NCI-H2171 (cell line): Measurements from ENCODE around the gene MIS18BP1.
A peak's percentile ranks its signal among the peaks of the same experiment; 100 is the strongest.
"Not testable (repeated sequence)": the region's sequence is repeated elsewhere in the genome, so short reads cannot be mapped to it uniquely, and the experiment has no call there.

ENCODE experiments used
- DNase-seq: peaks from one replicate; lab custom pipeline; 2025; lab: John Stamatoyannopoulos, UW

Gene MIS18BP1

GRCh38 chr14:45246151-45246550 is 6.9 kb downstream of the MIS18BP1 start:
- no peak for DNase-seq

DNA sequence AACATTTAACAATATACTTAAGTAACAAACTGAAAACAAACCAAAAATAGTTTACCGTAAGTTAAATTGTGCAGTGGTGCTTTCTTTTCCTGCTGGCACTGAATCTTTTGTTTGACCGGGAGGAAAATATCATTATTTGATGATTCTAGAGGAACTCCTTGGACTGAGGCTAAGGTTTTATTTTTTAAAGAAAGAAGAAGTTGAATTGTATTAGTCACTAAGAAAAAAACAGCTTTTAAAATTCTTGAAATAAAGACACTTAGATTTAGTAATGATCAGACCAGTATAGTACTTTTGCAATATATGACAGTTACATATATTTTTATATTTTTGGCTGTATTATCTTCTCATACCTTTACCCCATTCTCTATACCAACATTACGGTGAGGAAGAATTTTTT is 10.3 kb downstream of the MIS18BP1 start:
- DNase-seq: no peak

- no peak for DNase-seq
Measured at GRCh38 chr14:45238988-45239387, 14.0 kb downstream of the MIS18BP1 start.

DNA sequence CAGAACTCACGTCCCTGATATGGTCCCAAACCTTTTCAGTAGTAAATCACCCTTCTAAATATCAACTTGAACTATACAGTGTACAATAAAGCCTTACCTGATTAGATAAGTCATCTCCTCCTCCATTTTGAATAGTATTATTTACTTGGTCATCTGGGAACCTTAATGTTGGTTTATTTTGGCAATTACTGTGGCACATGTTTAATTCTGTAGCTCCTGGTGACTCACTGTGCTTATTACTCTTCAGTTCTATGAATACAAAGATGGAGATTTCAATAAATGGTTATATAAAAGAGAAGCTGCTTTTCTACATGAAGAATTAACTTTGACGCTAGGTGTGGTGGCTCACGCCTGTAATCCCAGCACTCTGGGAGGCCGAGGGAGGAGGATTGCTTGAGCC is 25.4 kb downstream of the MIS18BP1 start:
- no peak for DNase-seq

DNA sequence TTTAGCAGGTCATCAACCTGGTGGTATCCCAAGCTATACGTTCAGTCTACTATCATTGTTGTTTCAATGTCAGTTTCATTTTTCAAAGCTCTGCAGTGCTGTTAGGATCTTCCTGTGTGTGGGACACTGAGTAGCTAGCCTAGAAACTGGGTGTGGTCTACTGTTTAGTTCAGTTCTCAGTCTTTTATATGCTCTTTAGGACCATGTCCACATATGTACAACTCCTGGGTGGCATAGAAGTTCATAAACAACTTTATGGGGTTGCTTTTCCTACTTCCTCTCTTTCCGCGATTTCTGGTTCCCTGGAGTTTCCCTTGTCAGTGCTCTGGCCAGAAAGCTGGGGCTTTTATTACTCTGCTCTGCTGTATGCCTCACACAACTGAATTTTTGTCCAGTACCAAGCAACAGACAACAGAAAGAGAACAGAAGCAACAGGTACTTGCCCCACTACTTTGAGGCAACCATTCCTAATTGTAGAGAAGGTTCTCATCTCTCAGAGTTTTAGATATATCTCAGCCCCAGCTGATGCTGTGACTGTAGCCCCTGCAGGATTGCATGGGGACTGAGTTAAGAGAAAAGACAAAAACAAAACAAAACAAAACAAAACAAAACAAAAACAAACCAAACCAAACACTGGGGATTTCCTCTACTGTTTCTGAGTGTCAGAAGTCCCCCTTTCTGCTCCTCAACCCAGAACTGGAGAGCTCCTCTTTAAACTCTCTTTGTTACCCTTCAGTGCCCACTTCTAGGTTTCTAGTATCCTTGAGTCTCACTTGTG is 30.3 kb downstream of the MIS18BP1 start:
- DNase-seq: no peak

DNA sequence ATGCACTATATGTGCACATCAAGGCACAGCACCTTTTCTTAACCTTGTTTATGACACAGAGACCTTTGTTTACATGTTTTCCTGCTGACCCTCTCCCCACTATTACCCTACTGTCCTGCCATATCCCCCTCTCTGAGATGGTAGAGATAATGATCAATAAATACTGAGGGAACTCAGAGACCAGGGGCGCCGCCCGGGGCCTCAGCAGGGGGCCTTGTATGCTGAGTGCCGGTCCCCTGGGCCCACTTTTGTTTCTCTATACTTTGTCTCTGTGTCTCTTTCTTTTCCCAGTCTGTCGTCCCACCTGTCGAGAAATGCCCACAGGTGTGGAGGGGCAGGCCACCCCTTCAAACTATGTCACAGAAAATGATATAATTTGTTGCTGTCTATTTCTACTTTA is 38.7 kb downstream of the MIS18BP1 start:
- not testable (repeated sequence) for DNase-seq

GRCh38 chr14:45213716-45214115 is 39.3 kb downstream of the MIS18BP1 start:
- DNase-seq: not testable (repeated sequence)

DNA sequence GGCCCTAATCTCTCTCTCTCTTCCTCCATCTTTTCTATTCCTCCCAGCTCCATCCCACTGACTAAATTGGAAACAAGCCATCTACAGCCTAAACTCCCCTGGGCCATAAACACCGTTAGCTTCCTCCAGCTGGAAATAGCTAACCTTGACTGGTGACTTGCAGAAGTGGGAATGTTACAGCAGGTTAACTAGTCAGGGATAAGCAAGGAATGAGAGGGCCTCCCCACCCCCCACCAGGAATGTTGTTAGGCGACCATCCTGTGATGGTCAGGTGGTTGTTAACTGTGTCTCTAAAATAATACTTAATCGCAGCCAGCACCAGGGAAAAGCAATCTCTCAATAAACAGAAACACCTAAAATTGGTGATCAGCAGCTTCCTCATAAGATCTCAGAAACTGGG is 40.8 kb downstream of the MIS18BP1 start:
- no peak for DNase-seq

DNA sequence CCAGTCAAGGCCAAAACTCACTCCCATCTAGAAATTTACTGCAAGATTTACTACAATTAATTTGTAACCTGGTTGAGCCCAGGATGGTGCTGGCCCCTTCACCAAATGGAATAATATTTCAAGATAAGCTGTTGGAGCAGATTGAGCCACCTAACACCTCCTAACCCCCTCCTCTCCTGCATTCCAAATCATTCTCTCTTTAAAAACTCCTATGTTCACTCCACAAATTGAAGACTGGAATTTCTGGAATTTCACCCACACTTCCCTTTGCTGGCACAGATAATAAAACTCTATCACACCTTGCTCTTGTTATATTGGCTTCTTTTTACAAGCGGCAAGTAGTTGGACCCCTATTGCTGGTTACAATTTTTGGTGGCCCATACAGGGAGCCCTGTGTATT is 41.7 kb downstream of the MIS18BP1 start:
- no peak for DNase-seq

DNA sequence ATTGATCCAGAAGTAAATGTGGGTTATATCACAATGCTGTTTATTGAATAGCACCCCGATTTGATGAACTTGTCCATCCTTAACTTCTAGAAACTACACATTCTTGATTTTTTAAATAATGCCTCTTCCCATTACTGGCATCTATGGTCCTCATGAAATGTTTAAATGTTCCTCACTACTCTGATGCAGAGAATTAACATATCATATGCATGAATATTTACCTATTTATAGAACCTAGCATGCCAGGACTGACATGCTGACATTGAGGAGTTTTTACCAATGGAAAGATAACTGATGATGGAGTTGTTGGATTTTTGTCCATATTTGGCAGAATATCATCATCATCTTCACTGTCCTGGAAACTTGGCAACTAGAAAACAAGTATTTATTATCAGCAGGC is 42.8 kb downstream of the MIS18BP1 start:
- no peak for DNase-seq

GRCh38 chr14:45204241-45204640 is 48.8 kb downstream of the MIS18BP1 start:
- no peak for DNase-seq

DNA sequence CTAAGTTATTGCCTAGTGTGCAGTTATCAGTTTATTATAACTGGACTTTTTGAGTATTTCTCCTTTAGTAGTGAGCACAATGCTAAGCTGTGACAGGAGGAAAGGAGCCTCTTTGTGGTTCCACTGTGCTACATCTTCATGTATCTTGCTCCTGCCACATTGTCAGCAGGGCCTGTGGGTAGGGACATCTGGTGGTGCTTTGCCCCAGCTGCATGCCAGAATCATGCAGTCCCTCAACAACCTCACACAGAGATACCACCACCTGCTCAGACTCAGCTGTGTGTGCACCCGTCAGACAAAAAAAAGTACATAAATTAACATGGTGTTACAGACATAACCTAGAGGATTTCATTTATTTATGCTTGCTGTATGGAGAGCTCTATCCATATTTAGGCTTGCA is 51.1 kb downstream of the MIS18BP1 start:
- peak; percentile 29 for DNase-seq

DNA sequence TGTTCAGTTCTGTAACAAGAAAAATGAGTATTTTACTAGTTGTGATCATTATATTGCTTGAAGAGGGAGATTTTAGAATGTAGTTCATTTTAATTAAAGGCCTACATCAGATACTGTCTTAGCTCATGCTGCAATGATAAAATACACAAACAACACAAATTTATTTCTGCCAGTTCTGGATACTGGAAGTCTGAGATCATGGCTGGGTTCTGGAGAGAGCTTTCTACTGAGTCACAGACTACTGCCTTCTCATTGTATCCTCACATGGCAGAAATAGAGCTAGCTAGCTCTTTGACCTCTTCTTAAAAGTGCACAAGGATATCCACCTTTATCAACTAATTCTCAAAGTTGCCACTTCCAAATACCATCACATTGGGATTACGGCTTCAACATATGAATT is 53.8 kb downstream of the MIS18BP1 start:
- DNase-seq: no peak

DNA sequence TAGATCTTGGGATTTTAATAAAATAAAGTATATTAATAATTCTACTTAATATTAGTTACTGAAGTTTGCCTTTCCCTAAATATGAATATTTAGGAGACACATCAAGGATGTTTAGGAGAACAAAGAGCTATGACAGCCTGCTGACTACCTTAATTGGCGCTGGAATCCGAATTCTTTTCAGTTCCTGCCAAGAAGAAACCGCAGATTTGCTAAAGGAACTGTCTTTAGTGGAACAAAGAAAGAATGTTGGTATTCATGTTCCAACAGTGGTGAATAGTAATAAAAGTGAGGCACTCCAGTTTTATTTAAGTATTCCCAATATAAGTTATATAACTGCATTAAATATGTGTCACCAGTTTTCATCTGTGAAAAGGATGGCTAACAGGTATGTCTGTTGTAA is 54.5 kb downstream of the MIS18BP1 start:
- DNase-seq: no peak

GRCh38 chr14:45194964-45195363 is 58.0 kb downstream of the MIS18BP1 start:
- no peak for DNase-seq

DNA sequence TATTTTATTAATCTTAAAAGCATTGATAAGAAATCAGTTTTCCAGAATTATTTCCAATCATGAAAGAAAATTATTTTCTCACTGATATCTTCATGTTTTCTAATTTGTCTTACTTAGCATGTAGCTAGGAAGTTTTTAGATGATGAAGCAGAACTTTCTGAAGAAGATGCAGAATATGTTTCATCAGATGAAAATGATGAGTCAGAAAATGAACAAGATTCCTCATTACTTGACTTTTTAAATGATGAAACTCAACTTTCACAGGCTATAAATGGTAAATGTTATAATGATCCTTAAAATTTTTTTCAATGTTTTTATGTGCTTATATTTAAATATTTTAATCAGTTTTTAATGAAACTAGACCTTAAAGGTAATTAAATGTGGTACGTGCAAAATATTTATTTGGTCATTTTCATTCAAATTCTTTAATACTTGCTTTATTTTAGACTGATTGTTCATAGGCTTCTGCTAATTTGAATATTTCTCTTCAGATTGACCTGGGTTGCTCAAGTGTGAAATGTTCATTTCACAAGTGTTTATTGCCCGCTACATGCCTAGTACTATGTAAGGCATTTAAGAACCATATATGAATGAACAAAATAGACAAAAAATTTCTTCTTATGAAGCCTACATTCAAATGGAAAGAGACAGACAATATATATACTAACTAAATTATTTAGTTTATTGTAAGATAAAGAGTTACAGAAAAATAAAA is 67.7 kb downstream of the MIS18BP1 start:
- DNase-seq: no peak

DNA sequence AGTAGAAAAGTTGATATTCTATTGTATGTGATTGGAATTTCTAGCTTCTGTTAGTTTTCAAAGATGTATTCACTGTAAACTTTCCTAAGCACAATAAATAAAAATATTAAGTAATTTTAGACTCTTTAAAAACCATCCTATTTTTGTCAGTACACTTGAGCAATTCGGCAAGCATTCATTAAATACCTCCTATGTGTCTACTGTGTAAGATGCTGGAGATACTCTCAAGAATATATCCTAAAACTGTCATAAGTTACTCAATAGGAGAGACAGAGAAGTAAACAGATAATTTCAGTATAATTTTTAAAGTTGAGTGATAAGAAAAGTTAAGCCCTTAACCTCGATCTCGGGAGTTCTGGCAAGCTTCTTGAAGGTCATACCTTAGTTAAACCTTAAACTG is 71.2 kb downstream of the MIS18BP1 start:
- no peak for DNase-seq

DNA sequence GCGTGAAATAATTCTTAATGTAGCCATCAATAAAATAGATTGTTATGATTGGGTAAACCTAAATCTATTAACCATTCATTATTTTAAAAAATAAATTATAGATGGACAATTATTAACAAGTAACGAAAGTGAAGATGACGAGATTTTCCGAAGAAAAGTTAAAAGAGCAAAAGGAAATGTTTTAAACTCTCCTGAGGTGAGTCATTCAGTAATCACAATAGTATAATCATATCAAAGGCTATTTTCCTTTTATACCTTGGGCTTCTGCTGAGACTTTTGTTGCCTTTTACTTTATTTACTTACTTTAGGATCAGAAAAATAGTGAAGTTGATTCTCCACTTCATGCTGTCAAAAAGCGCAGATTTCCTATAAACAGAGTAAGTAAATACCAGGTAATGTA is 71.7 kb downstream of the MIS18BP1 start:
- no peak for DNase-seq

- no peak for DNase-seq
Measured at GRCh38 chr14:45177076-45177475, 75.9 kb downstream of the MIS18BP1 start.

DNA sequence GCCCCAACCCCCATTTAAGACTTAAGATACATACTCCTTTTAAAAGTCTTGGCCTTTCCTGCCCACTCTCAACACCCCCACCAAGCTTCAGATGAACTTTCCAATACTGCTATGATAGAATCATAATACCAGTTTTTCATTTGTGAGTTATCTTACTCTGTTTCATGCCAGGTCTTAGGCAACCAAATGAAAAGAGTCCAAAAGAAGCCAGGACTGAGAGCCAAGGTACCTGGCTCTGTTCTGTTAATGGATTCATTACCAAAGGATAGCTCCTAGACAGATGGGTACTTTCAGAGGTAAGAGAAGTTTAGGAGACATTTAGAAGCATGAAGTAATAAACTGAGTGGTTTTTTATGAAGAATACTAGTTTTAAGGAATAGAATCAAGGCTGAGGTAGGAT is 83.1 kb downstream of the MIS18BP1 start:
- no peak for DNase-seq

DNA sequence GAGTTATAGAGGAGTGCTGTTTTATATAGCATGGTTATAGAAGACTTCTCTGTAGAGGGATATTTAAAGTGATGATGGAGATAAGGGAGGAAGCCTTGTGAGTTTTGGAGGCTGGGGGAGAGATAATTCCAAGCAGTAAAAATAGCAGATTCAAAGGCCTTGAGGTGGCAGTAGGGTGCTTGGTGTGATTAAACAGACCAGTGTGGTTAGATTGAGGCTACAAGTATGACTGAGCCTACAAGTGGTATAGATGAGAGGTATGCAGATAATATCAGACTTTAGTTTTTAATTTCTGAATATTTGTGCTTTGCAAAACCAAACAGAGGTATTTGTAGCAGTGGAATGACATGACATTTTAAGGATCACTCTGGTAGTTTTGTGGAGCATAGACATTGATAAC is 96.9 kb downstream of the MIS18BP1 start:
- DNase-seq: no peak
